Kidney epithelial cell (primary cell): ENCODE results near the gene CD82. TPM values are rescaled to one million over a fixed set of nuclear protein-coding genes. Genes with fewer than 3 reads are reported as not detected.

ENCODE experiments used
- DNase-seq: peaks from one replicate; pipeline ENCODE4 v3.0.0-alpha.2; 2010; ENCODE audit warnings: low read depth
- H3K27me3 ChIP-seq: 2 replicates; pipeline ENCODE4 v1.6.0; 2011; ENCODE audit warnings: low read length; ENCODE audit not compliant: control insufficient read depth, insufficient read depth
- H3K36me3 ChIP-seq: 2 replicates; pipeline ENCODE4 v1.5.1; 2011; ENCODE audit warnings: low read length; ENCODE audit not compliant: control insufficient read depth, insufficient read depth
- H3K4me3 ChIP-seq: 2 replicates; pipeline ENCODE4 v1.5.1; 2011; ENCODE audit warnings: low read depth, mild to moderate bottlenecking, control low read depth, low read length
- total RNA-seq: library from RNA; depleted of rRNA; stranded (reverse); fragments of >200 nt; gene quantifications from 2 replicates; pipeline ENCODE4 v1.2.3, GENCODE V29; 2015
- TF ChIP-seq, protein P1 (sequence below): IDR thresholded peaks from 2 replicates; pipeline ENCODE4 v1.5.1; 2011; ENCODE audit warnings: mild to moderate bottlenecking, moderate library complexity, low read length, control low read depth, inconsistent platforms; ENCODE audit not compliant: insufficient read depth, poor library complexity, severe bottlenecking

The CD82 gene
- total RNA-seq, 1 donor from 2014 or later, result 47.3 TPM

DNA sequence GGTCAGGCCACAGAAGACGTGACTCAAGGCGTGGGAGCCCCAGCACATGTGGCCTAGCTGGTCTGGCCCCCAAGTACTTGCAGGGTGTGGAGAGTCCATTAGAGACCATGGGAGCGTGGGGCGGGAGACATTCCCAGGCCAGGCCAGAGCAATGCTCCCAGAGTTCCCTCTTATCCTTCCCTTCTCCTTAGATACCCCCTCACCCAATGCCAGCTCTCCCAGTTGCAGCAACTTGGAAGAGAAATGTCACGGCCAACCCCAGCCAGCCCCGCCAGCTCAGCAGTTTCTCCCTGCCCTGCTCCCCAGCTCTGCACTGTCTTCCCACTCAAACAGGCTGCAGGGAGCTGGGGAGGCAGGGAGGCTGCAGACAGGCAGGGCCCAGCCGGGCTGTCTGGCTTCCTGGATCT lies 95.9 kb downstream of the CD82 start:
- no peaks in the 10 kb centered on the region for H3K36me3 ChIP-seq
- DNase-seq, result no peak
- H3K27me3 ChIP-seq, result peaks cover 5% of the 10 kb centered on the region
- H3K4me3 ChIP-seq, result no peak overlapping the region
- TF ChIP-seq, protein P1, sequence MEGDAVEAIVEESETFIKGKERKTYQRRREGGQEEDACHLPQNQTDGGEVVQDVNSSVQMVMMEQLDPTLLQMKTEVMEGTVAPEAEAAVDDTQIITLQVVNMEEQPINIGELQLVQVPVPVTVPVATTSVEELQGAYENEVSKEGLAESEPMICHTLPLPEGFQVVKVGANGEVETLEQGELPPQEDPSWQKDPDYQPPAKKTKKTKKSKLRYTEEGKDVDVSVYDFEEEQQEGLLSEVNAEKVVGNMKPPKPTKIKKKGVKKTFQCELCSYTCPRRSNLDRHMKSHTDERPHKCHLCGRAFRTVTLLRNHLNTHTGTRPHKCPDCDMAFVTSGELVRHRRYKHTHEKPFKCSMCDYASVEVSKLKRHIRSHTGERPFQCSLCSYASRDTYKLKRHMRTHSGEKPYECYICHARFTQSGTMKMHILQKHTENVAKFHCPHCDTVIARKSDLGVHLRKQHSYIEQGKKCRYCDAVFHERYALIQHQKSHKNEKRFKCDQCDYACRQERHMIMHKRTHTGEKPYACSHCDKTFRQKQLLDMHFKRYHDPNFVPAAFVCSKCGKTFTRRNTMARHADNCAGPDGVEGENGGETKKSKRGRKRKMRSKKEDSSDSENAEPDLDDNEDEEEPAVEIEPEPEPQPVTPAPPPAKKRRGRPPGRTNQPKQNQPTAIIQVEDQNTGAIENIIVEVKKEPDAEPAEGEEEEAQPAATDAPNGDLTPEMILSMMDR, result no peak

Other genes with a start within 250 kb of the CD82 start
- 4.7 and 5.2 TPM in 2 replicates for gene TSPAN18, start 161.3 kb downstream of the CD82 start, total RNA-seq